HG03025 (cell line): Measurements from ENCODE around the gene STK32C.

ENCODE experiments used
- ATAC-seq: cut with Tn5 transposase; IDR thresholded peaks from one replicate; pipeline ENCODE4 v1.9.1; 2021; ENCODE audit warnings: mild to moderate bottlenecking, moderate library complexity; ENCODE audit not compliant: unreplicated experiment, low FRiP score

STK32C gene

DNA sequence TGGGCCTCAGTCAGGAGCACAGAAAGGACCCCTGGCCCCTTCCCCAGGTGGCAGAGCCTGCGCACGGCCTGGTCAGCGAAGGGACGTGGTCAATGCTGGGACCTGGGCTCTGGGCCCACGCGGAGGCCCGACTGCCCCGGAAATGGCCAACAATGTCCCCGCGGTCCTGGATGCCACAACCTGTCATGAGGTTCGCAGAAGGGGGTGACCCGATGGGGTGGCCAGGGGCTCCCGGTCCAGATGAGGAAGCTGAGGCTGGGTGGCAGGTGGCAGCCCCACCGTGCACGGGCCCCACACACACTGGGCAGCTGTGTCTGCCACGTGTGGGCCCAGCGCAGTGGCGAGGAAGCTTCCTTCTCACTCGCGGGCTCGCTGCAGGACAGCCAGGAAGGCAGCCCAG, 71.6 kb downstream of the STK32C start:
- ATAC-seq, result no peak

DNA sequence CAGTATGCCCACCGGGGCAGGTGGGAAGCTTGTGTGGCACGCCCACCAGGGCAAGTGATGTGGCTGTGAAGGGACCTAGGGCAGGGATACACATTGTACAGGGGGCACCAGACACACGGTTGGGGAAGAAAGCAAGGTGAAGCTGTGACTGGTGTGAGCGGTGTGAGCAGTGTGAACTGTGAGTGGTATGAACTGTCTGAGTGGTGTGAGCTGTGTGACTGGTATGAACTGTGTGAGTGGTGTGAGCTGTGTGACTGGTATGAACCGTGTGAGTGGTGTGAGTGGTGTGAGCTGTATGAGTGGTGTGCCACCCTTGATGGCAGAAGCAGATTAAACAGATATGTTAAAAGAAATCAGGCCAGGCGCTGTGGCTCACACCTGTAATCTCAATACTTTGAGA, 72.9 kb downstream of the STK32C start:
- ATAC-seq, result no peak

DNA sequence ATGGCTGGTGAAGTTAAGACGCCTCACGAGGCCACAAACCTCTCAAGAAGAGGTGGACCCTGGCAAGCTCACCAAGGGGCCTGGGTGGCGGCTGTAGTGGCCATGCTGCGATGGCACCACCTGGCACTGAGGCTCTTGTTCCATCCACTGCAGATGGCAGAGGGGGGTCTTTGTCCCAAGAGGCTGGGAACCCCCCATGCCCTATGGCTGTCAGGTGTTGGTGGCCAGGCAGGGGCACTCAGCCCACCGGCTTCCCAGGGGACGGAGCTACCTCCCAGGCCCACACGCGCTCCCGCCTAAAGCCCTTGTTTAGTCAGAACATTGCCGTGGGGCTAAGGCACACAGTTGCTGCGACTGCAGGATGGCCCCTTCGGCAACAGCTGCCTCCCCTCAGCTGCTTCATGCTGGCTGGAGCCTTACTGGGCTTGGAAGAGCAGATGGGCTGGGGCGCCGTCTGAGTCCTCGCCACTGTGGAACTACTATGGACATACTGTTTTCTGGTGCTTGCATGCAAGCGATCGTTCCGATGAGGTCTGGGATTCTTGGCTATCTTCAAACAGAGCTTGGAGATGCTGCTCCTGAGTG, 74.2 kb downstream of the STK32C start:
- ATAC-seq, result no peak

DNA sequence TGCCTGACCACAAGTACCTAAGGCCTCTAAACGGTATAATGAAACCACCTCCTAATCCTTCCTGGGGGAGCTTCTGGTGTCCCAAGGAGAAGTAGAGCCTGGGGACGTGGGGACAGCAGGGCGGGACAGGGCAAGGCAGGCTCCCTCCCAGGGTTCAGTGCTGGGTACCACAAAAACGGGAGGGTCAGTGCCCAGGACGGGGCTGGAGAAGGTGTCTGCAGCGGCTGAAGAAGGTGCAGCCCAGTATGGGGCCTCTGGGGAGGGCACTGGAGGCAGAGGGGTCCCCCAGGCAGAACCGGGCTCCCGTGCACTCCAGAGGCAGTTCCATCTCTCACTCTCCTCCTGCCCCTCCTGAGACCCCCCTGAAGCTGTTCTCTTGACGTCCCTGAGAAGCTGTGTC, 74.8 kb downstream of the STK32C start:
- no peak for ATAC-seq

DNA sequence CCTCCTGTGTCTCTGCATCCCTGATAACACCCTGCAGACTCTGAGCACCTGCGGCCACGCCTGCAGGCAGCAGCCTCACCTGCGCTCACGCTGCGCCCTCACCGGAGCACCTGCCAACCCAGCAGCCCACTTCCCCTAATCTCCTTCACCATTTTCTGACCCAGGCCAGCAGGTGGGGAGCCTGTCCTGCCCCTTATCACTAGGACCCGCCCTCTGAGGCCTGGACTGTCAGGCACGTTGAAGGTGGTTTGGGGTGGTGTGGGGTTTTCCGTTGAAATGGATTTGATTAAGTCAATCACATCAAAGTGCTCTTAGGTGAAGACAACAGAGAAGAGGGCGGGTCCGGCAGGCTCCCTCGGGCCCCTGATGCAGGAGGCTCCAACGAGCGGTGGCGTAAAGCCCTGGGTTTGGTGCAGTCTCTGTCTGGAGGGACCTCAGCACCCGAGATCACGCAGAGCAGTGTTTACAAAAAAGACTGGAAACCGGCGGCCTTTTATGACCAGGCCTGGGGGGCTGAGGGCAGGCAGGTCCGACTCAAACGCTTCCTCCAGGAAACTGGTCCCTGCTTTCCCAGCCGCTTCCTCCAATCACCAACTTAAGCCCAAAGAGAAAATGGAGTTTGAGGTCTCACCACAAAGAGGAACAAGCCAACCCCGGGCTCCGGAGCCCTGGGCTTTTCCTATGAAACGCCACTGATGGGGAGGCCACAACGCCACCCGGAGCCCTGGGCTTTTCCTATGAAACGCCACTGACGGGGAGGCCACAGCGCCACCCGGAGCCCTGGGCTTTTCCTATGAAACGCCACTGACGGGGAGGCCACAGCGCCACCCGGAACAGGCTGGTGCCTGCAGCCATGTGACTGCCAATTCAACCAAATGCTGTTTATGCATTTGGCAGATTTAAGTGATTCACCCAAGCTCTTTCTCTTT, 75.5 kb downstream of the STK32C start:
- no peak for ATAC-seq

DNA sequence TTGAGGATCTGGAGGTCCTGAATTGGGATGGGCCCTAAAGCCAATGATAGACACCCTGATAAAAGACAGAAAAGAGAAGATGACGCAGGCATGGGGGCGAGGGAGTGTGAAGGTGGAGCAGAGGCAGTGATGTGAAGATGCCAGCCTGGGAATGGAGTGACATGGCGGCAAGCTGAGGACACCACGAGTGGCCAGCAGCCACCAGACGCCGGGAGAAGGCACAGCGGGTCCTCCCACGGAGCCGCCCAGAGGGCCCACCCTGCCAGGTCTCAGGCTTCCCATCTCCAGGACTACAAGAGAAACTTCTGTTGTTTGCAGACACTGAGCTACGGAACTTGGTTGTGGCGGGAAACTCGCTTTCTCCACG, 76.1 kb downstream of the STK32C start:
- no peak for ATAC-seq

DNA sequence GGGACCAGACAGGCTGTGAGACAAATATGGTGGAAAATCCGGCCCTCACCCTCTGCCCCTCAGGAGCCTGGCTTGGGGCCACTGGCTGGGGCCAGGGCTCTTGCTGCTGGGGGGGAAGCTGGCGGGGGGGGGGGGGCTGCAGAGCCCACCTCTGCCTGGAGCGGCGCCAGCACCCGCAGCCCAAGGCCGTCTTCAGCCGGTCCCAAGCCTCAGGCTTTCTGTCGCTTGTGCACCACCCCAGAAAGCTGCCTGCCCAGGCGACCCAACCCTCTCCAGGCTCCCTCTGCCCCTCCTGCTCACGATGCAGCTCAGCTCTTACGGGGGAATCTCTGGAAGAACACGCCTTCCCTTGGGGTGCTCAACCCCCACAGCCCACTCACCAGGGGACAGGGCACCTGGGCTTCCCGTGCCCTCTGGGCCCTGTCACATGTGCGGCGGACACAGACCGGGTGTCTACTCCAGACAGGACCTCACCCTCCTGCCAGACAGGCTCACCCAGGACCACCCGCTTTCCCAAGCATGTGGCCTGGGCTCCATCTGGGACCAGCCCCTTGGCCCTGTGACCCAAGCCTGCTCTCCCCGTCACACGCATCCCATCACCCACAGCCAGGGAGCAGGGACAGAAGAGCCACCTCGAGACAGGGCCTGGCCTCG, 77.1 kb downstream of the STK32C start:
- ATAC-seq, result no peak

DNA sequence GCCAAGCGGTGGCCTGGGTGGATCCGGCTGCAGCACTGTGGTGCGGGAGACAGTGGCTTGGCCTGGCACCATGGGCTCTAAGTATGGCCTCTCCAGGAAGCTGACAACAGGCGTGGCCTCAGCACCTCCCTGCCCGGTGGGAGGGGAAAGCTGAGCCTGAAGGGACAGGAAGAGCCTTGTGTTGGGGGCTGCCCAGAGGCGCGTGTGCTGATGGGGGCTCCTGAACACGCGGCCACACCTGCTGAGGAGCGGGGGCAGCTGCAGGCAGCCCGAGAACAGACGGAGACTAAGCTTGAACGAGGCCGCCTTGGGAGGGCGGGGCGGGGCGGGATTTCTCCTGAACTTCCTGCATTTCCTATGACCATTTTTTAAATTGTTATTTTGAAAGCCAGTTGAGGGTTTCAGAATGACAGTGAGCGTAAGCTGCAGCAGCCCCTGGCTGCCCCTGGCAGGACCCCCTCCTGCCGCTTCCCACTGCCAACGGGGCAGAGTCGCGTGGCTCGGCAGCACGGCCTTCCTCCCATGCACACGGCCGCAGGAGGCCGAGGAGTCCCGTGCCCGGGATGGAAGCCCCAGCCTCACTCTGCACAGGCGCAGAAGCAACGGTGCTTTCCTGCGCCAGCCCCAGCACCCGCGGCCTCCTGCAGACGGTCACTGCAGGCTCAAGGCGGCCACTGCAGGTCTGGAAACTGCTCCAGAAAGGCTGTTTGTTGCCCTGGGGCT, 77.8 kb downstream of the STK32C start:
- no peak for ATAC-seq

DNA sequence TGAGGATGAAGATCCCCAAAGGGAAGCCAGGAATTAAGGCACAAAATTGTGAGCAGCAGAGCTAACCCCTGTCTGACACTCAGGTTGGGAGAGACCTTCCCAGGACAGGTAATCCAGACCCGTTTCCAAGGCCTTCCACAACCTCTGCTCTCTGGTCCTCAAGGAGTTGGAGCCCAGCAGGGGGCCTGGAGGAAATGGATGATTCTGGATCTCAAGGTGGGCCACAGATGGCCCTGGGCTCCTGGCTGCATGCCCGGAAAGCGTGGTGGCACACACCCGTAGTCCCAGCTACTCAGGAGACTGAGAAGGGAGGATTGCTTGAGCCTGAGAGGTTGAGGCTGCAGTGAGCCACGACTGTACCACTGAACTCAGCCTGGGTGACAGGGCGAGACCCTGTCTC, 78.7 kb downstream of the STK32C start:
- ATAC-seq, result no peak

DNA sequence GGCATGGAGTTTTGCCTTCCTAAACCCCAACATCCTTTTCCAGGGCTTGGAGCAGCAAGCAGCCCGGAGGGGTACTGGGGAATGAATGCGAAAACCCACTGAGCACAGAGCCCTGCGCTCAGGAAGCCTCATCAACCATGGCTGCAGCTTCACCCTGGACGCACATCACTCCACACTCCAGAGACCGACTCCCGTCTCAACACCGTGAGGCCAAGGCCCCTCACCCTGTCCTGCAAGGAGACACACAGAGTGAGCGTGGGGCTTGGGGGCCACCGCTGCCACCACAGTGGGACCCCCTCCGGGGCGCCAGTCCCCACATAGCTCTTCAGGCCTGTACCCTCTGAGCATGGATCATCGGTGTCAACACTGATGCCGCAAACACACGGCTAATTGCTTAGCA, 79.1 kb downstream of the STK32C start:
- ATAC-seq, result no peak

DNA sequence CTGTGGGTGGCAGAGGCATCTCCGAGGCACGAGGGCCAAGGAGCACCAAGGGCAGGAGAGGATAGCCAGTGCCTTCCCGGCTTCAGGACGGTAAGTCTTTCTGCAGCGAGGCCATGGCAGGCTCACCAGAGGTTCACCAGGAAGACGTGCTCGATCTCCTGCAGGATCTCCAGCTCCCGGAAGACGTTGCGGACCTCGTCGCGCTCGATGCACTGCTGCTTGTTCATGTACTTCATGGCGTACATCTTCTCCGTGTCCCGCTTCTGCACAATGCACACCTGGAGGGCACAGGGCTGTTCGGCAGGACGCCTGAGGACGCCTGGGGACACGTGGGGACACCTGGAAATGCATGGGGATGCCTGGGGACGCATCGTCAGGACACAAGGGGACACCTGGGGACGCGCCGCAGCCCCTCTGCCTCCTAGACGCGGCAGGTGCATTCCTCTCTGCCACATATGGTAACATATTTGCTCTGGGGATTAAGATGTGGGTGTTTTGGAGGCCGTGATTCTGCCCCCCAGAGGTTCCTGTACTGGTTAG, 79.8 kb downstream of the STK32C start:
- no peak for ATAC-seq

DNA sequence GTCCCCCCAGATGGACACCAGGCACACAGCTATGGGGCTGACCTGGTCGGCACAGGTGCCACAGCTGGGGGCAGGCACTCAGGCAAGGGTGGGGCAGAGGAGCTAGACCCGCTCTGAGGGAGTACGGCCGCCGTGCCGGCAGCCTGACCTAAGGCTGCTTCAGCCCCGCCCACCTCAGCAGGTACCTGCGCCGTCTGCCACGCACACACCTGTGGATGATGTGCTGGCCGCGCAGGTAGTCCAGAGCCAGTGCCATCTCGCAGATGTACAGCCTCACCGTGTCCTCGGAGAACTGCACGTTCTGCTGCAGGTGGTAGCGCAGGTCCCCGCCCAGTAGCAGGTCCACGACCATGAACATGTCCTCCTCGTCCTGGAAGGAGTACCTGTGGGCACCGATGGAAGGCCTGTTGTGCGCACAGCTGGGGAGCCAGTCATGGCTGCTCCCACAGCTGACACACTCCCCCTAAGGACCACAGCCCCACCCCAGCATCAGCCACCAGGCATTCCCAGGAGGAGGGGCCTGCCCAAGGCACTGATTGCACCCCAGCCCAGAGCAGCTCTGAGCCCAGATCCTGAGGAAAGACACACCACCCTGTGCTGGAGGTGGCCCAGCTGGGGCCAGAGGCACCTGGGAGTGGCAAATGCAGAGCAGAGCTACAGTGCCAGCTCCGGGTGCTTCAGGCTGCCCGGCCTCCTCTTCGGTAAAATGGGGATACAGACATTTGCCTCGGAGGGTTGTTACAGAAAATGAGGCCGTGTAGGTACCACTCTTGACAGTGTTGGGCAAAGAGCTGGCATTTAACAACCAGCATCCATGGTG, 81.0 kb downstream of the STK32C start:
- no peak for ATAC-seq

DNA sequence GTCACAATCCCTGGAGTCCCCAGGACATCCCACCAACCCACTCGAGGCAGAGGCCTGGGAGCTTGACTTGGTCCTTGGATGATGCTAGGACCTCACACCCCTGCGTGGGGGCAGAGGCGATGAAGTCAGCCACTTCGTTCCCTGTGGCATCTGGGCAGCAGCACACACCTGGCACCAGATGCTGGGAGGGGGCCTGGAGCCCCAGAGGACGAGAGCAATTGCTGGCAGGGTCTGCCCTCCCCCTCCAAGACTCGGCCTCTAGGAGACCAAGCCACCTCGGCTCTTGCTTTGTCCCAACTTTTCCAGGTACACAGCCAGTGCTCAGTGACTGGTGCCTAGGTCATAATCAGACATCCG, 81.9 kb downstream of the STK32C start:
- no peak for ATAC-seq

DNA sequence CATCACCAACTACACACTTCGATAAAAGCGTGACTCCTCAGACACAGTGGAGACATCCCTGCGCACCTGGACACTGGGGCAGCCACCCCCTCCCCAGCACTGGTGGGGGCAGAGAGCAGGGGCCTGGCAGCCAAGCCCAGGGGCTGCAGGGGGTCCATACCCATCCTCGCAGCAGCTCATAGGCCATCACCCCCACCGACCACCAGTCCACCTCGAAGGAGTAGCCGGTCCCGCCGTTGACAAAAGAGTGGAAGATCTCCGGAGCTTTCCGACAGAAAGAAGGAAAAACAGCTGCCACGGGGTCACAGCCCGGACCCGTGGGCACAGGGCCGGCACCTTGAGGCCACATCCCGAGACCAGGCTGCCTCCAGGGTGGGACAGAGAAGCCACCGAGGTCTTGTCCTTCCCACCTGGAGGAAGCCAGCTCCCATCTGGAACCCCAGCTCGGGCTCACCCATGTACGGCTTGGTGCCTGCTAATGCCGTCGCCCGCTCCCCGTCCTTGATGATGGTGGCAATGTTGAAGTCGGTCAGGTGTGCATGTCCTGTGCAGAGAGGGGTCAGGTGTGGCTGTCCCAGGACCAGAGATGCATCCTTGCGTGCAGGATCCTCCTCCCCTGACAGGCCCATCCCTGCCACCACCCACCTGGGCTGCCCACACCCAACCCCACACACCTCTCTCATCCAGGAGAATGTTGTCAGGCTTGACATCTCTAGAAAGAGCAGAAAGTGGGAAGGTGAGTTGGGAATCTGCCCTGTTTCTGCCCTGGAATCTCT, 82.5 kb downstream of the STK32C start:
- no peak for ATAC-seq

DNA sequence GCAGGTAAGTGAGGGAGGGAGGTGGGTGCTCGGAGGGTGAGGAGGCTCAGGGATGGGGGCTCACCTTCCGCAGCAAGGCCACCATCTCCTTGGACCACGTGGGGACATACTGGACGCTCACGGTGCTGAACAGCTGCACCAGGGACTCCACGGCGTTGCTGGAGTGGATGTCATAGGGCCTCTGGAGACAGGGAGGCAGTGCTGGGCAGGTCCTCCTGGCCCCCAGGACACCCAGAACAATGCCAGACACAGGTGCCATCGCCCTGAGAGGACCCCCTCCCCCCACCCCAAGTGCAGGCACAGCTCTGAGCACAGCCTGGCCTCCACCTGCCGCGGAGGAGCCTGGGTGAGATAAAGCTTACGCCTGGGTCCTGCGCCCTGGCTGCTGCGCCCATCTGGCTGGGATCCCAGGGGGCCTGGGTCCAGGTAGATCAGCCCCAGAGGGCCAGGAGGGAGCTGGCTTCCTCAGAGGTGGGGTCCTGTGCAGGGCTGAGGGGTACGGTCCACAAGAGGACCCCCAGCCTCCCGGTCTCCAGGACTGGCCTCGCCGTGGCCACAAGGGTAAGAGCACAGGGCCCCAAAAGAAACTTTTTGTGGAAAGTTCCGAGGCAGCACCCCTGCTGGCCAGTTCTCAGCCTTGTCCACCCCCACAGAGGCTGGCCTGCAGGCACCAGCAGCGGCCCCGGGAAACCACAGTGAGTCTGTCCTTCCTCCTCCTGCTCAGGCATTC, 83.2 kb downstream of the STK32C start:
- no peak for ATAC-seq

DNA sequence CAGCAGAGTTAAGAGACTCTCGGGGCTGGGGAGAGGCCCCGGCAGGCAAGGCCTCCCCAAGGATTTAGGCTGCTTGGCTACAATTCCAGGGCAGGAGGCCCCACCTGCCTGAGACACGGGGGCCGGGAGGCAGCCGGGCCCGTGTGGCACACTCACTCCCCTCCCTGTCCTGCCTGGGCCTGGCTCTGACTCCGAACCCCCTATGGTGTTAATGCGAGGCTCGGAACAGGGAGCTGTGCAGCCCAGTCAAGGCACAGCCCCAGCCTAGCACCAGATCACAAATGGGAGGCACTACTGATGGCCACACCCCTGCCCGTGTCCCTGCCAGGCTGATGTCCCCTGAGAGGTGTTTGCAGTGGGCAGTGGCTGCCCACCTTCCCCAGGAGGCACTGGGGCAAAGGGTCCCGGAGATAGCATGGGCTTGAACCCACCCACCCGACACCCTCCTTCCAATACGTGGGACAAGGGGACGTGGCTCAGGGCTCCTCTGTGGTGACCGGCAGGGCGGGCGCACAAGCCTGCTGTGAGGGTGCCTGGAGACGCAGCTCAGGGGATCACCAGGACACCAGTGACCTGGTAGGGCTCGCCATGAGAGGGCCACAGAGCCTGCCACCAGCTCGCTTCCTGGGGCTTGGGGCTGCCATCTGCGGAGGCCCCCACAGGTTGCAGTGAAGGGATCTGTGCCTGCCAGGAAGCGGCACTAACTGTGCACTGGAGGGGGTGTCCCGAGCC, 84.0 kb downstream of the STK32C start:
- no peak for ATAC-seq

DNA sequence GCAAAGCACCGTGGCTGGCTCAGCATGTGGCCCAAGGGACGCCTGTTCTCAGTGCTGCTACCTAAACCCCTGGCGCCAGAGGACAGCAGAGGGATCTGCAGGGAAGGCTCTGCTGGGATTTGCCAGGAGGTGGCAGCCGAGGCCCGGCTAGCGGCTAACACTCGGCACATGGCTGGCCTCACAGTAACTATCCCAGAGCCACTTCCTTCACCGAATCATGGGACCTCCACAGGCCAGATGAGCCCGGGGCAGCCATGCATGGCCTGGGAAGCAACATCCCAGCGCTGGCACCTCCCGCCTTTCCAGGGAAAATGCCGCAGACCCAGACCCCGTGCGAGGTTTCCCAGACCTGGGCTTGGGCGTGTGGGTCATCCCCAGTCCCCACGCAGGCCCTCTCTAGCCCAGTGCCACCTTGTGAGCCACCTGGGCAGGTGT, 84.6 kb downstream of the STK32C start:
- ATAC-seq, result peak; percentile 81

DNA sequence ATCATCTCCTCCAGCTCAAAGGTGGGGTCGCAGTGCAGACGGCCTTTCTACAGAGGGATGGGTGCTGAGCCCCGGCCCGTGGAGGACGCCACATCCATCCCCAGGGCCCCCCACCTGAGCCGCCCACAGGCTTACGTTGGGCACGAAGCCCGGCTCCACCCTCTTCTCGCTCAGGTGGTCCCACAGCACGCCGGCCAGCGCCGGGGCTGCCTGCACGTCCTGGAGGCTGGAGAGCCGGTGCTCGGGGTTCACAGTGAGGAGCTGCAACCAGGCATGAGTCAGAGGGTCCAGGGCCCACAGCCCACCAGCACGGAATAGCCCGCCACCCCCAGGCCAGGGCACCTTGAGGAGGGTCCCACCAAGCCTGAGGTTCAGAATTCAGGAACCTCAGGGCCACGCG, 85.0 kb downstream of the STK32C start:
- no peak for ATAC-seq
